Heart right ventricle (tissue), 16 donors: Measurements from ENCODE around the gene MFSD2A. TPM values are rescaled to one million over a fixed set of nuclear protein-coding genes. Genes with fewer than 3 reads are reported as not detected.

Experiments
- ATAC-seq, 8 donors: fragments of 200-7000 bp; cut with Tn5 transposase; one replicate each; pipeline ENCODE4 v1.9.1; 2020; ENCODE audit warnings: mild to moderate bottlenecking in 8 of 8, moderate library complexity in 8 of 8, moderate number of reproducible peaks in 1 of 8
- DNase-seq, 2 donors: peaks; one replicate each; pipeline ENCODE4 v3.0.0-alpha.2; 2020
- H3K27ac ChIP-seq, 10 donors: fragments of 200-600 bp; sonication (generic) in 2 of 10; one replicate each; pipeline versions ENCODE4 v1.5.0 to v1.8.0; 2020 to 2022; ENCODE audit warnings: mild to moderate bottlenecking in 3 of 10
- H3K27me3 ChIP-seq, 7 donors: fragments of 200-600 bp; one replicate each; pipeline ENCODE4 v1.8.0; 2021 to 2022; ENCODE audit warnings: mild to moderate bottlenecking in 2 of 7
- H3K36me3 ChIP-seq, 9 donors: fragments of 200-600 bp; sonication (generic) in 1 of 9; one replicate each; pipeline versions ENCODE4 v1.5.0 to v1.8.0; 2020 to 2022; ENCODE audit warnings: mild to moderate bottlenecking in 2 of 9
- H3K4me1 ChIP-seq, 9 donors: fragments of 200-600 bp; sonication (generic) in 1 of 9; one replicate each; pipeline versions ENCODE4 v1.5.0 to v1.8.0; 2020 to 2022; ENCODE audit warnings: mild to moderate bottlenecking in 4 of 9
- H3K4me3 ChIP-seq, 10 donors: fragments of 200-600 bp; sonication (generic) in 2 of 10; one replicate each; pipeline versions ENCODE4 v1.5.0 to v1.8.0; 2020 to 2022; ENCODE audit warnings: mild to moderate bottlenecking in 7 of 10, moderate library complexity in 2 of 10
- H3K9me3 ChIP-seq, 11 donors: fragments of 200-600 bp in 10 of 11; sonication (generic) in 2 of 11; one replicate each; pipeline versions ENCODE4 v1.5.0 to v1.8.0; 2013 to 2022; ENCODE audit warnings: mild to moderate bottlenecking in 2 of 11, control low read depth in 1 of 11, moderate library complexity in 1 of 11
- WGBS, 2 donors: extraction: QIAGEN DNeasy Blood & Tissue Kit; methylation state at CpG; one replicate each; pipeline ENCODE4 v1.1.7; 2013; ENCODE audit warnings: inconsistent platforms in 1 of 2; 5-methylcytosine and 5-hydroxymethylcytosine counted together
- intact Hi-C, 10 donors: fragments of 100-400 bp; cut with DNase I; formaldehyde crosslinking; loops; one replicate each; pipeline versions ENCODE4 v1.11.1 to v1.14.2; 2022
- polyA plus RNA-seq, 2 donors: library from polyadenylated mRNA; stranded (reverse); fragments of 200-250 nt; gene quantifications; one replicate each; pipeline ENCODE4 v1.2.3, GENCODE V29; 2013
- total RNA-seq, 10 donors: library from RNA; stranded (reverse); fragmentation: NEBNext Ultra II Directional in 3 of 10; extraction: Animal tissue kit (Norgen Biotek cat#: 25700) in 3 of 10; gene quantifications; one replicate each; pipeline versions ENCODE4 v1.2.1 to v1.2.4, GENCODE V29; 2021 to 2023
- TF ChIP-seq, protein P1 (sequence below), 9 donors: fragments of 200-600 bp; sonication (generic) in 2 of 9; IDR thresholded peaks; one replicate each; pipeline versions ENCODE4 v1.5.0 to v1.8.0; 2021 to 2022; ENCODE audit warnings: antibody characterized with exemption in 9 of 9, mild to moderate bottlenecking in 5 of 9, moderate library complexity in 1 of 9
- donor health status: Arrhythmogenic right ventricular cardiomyopathy.
- donor health status: ischemic (EF 13 %, LVEDD 7.1; RV severe dilation, severe dysfunction).
- donor health status: healthy with polysubstance abuse.
- donor health status: DM: no; HTN: yes; CAD: no.
- donor health status: DM: no; HTN: no; CAD: no.
- donor health status: ischemic (EF 25% LVEDD 6.9; RV normal size, moderate dysfunction).
- donor health status: ischemic (EF 25% LVEDD 5.7; RV mildly dilated, moderate dysfunction).
- donor health status: healthy.
- donor health status: DM: yes; HTN: yes; CAD: no.
- donor health status: Ischemic cardiomyopathy.
- donor health status: ischemic (EF 35%, LVEDD 5.7; RV mildly dilated, moderate dysfunction).
- donor health status: nonischemic (EF 11% LVEDD 7.7; RV severe dilation, severe dysfunction).
- donor health status: DM: yes; HTN: yes; CAD: no.
- donor health status: PGD.
- donor health status: ischemic (EF 29% LVEDD 5.4; RV normal size, mild dysfunction).
- donor health status: nonischemic (EF 23%, LVEDD 6.1; RV moderate dilation, normal function).

MFSD2A gene
- total and polyA plus RNA-seq, 12 donors, result 0.15 to 5.6 (median 0.45) TPM; not detected in 2

DNA sequence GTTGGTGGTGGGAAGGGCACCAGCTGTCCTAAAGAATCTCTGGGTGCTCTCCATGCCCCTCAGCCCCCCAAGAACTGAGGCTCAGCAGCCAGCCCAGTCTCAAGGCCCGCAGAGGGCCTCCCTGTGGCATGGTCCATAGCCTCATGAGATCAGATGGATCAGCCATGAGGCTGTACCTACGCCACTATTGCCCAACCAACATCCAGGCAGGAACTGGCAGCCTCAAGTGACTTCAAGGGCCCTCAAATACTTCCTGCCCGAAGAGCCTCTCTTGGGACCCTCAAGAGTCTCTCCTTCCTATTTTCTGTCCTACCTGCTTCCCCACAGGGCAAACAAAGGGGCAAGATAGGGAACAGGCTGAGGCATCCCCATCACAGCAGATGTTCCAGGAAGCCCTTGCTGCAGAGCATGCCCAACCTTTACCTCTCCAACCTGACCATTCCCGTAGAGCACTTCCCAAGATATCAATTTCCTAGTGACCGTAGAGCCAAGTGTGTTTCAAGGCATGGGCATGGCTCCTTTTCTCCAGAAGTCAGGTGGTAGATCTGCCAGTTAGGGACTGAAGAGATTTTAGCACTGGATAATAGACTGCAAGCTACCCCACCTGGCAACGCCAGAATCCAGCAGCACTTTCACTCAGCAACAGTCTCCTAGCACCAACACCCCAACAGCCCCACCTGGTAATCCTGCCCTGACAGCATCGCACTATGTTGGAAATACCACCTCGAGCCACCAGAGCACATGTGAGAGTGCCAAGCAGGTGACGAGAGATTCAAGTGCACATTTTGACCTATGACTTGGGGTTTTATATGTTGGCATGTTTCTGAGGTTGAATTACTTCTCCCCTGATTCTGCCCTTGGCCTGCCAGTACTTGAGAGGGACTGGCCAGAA is 13.7 kb upstream of the MFSD2A start:
- peaks cover 0 to 17% (median 0%) of the 10 kb centered on the region in 7 donors for H3K27me3 ChIP-seq
- no peak overlapping the region for H3K27ac ChIP-seq
- H3K4me1 ChIP-seq, result peaks cover 0 to 25% (median 0%) of the 10 kb centered on the region in 9 donors
- WGBS, 2 donors, result 87 to 89% methylated on average over 9 of the region's 9 CpGs
- DNase-seq (no peak), ATAC-seq (no peak)
- no peaks in the 10 kb centered on the region for H3K36me3 ChIP-seq
- H3K9me3 ChIP-seq, result no peaks in the 10 kb centered on the region
- intact Hi-C loops, result no loop called here
- TF ChIP-seq, protein P1, sequence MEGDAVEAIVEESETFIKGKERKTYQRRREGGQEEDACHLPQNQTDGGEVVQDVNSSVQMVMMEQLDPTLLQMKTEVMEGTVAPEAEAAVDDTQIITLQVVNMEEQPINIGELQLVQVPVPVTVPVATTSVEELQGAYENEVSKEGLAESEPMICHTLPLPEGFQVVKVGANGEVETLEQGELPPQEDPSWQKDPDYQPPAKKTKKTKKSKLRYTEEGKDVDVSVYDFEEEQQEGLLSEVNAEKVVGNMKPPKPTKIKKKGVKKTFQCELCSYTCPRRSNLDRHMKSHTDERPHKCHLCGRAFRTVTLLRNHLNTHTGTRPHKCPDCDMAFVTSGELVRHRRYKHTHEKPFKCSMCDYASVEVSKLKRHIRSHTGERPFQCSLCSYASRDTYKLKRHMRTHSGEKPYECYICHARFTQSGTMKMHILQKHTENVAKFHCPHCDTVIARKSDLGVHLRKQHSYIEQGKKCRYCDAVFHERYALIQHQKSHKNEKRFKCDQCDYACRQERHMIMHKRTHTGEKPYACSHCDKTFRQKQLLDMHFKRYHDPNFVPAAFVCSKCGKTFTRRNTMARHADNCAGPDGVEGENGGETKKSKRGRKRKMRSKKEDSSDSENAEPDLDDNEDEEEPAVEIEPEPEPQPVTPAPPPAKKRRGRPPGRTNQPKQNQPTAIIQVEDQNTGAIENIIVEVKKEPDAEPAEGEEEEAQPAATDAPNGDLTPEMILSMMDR (IDR thresholded peaks at IDR 0.05), result no peak
- no peak overlapping the region for H3K4me3 ChIP-seq

DNA sequence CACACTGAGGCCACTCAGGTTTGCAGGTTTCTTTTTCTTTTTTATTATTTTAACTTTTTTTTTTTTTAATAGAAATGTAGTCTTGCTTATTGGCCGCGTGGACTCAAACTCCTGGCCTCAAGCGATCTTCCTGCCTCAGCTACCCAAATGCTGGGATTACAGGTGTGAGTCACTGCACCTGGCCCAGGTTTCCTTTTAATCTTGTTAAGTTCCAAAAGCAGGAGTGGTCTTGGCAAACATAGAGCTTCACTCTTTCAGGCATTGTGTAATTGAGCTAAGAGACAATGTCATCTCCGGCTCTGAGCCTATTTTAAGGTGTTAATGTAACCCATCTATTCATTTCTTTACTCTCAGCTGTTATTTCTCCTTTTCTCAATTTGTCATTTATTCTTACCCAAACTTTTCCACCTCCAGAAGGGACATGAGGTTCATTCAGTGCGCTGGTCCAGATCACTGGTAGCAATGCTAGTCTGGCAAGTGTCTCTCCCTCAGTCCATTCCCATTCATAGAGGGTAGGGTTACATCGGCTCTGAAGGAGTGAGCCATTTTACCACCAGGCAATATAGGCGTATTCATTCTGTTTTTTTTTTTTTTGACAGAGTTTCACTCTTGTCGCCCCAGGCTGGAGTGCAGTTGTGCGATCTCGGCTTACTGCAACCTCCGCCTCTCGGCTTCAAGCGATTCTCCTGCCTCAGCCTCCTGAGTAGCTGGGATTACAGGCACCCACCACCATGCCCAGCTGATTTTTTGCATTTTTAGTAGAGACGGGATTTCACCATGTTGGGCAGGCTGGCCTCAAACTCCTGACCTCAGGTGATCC is 11.3 kb upstream of the MFSD2A start:
- peaks cover 0 to 17% (median 0%) of the 10 kb centered on the region in 7 donors for H3K27me3 ChIP-seq
- TF ChIP-seq, protein P1 (IDR thresholded peaks at IDR 0.05), result no peak
- H3K9me3 ChIP-seq, result no peaks in the 10 kb centered on the region
- no peak for DNase-seq
- no peaks in the 10 kb centered on the region for H3K36me3 ChIP-seq
- 91 to 93% methylated on average over 14 of the region's 14 CpGs for WGBS, 2 donors
- no peak overlapping the region for H3K4me3 ChIP-seq
- ATAC-seq, result no peak
- H3K27ac ChIP-seq, result no peak overlapping the region
- peaks cover 0 to 11% (median 0%) of the 10 kb centered on the region in 9 donors for H3K4me1 ChIP-seq
- intact Hi-C loops, result no loop called here

DNA sequence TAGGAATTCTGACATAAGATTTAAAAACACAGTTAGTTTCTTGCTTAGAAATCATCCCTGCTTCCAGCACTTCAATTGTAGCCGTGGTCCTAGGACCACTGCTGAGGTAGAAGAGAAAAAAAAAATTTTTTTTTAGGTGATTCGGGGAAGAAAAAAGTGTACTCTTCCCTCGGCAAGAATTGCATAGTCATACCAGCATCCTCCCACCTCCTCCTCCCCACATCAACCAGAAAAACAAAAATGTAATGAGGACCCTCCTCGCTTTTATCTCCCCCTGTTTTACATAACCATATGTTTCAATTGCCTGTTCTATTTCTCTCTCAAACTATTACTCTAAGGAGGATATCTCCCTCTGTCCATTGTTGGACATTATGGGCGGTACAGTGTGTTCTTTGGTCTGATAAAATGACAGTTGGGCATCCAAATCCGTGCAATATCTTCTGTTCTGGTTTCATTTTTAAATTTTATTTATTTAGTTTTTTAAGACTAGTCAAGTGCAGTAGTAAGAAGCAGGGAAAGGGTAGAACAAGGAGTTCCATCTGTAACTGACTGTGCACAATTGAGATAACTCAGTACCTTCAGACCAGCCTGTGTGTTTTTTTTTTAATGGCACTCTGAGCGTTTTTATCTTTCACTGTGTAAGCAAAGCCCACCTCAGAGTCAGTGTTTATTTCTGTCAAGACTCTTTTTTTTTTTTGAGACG is 10.4 kb upstream of the MFSD2A start:
- no peak for DNase-seq
- peaks cover 0 to 11% (median 0%) of the 10 kb centered on the region in 9 donors for H3K4me1 ChIP-seq
- no peaks in the 10 kb centered on the region for H3K9me3 ChIP-seq
- H3K27ac ChIP-seq, result no peak overlapping the region
- TF ChIP-seq, protein P1 (IDR thresholded peaks at IDR 0.05), result no peak
- intact Hi-C loops, result no loop called here
- 56 to 57% methylated on average over 8 of the region's 8 CpGs for WGBS, 2 donors
- peaks cover 0 to 17% (median 0%) of the 10 kb centered on the region in 7 donors for H3K27me3 ChIP-seq
- H3K4me3 ChIP-seq, result no peak overlapping the region
- no peaks in the 10 kb centered on the region for H3K36me3 ChIP-seq
- ATAC-seq, result no peak

DNA sequence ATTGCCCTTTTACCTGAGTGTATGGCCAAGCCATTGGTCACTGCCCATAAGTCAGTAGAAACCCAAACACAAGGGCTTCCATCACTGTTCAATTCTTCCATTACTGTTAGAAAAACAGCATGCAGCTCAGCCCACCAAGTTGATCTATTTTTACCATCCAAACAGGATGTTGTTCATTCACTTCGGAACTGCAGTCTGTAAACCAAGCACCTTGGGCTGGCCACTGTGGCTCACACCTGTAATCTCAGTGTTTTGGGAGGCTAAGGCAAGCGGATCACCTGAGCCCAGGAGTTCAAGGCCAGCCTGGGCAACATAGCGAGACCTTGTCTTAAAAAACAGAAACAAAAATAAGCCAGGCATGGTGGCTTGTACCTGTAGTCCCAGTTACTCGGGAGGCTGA is 8.7 kb upstream of the MFSD2A start:
- TF ChIP-seq, protein P1 (IDR thresholded peaks at IDR 0.05), result no peak
- ATAC-seq, result no peak
- no peak overlapping the region for H3K4me3 ChIP-seq
- no peak for DNase-seq
- peaks cover 0 to 5% (median 0%) of the 10 kb centered on the region in 9 donors for H3K4me1 ChIP-seq
- intact Hi-C loops, result no loop called here
- H3K9me3 ChIP-seq, result peaks cover 0 to 6% (median 0%) of the 10 kb centered on the region in 11 donors
- H3K36me3 ChIP-seq, result no peaks in the 10 kb centered on the region
- H3K27ac ChIP-seq, result no peak overlapping the region
- H3K27me3 ChIP-seq, result peaks cover 0 to 17% (median 0%) of the 10 kb centered on the region in 7 donors
- 80 to 82% methylated on average over 4 of the region's 4 CpGs for WGBS, 2 donors
